Skin of body (tissue), 2 donors: ENCODE data around the gene GUCY1A2. TPM values are rescaled to one million over a fixed set of nuclear protein-coding genes. Genes with fewer than 3 reads are reported as not detected.

Experiments used
- DNase-seq: peaks from one replicate; lab custom pipeline; 2025; lab: John Stamatoyannopoulos, UW
- total RNA-seq: library from RNA; depleted of rRNA; stranded (reverse); fragments of >200 nt; gene quantifications from one replicate; pipeline ENCODE4 v1.2.3, GENCODE V29; 2014

GUCY1A2 gene
- total RNA-seq, 1 donor from 2014 or later: 10.6 TPM

DNA sequence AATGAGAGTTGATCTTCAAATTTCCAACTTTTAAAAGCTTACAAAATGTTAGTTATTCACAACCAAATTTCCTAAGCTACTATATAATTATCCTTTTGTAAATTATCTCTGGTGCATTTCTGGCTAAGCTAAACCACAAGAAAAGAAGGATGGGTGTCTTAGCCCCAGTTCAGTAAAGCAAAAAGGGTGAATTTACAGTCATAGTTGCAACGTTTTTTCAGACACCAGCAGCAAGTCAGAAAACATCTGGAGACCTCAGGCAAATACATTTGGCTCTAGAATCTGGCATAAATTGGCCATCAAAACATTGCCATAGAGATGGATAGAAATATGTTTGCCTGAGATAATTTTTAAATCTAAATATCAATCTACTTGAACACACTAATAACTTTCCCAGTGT lies 257.0 kb downstream of the GUCY1A2 start:
- DNase-seq: no peak

- no peak for DNase-seq
Observed at GRCh38 chr11:106748059-106748458, 270.2 kb downstream of the GUCY1A2 start.

DNA sequence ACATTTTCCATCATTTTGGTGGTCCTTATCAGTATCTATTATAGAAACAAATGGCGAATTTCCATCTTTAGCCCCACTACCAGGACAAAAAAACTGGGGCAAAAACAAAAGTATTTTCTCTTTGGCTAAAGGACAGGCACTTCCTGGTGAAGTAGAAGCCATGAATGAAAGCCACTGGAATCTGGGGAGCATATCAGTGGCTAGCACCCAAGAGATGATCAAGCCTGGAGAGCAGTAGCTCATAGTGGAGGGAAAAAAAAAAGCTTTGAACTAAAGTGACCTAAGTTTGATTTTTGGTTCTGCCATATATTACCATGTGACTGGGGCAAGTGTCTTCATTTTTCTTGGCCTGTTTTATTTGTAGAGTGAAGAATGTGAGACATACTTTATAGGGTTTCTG lies 272.3 kb downstream of the GUCY1A2 start:
- DNase-seq: no peak

DNA sequence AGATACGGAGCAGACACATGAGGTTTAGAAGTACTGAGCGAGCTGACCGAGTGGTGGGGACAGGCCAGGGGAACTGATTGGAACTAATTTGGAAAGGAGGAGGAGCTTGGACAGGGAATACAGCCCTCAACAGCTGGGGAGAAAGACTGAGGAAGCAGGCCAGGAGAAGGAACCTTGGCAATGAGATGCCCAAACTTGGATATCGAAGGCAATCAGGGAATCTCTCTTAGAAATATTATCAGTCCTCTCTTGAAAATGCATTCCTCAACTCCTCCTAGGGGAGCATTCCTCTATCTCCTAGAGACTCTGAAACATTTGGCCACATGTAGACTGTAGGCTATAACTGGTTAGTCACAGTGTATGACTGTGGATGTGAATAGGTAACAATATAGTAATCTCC lies 284.6 kb downstream of the GUCY1A2 start:
- no peak for DNase-seq

GRCh38 chr11:106728859-106729258 lies 289.4 kb downstream of the GUCY1A2 start:
- DNase-seq: no peak

- no peak for DNase-seq
Observed at GRCh38 chr11:106728379-106728778, 289.9 kb downstream of the GUCY1A2 start.

DNA sequence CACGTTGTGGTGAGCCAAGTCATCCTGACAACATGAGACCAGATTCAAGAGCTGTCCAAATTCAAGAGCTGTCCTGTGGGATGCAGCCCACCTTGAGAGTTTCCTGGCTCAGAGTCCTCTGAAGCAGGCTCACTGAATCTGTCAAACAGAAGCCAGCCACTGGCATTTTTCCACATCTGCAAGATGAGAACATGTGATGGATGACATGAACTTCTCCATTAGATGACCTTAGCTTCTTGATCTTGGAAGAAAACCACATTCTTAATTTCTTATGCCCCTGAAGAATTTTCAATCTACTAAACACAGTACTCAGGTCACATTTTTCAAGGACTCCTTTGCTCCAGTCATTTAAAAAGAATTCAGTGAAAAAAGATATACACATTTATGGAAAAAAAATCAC lies 291.0 kb downstream of the GUCY1A2 start:
- DNase-seq: no peak

DNA sequence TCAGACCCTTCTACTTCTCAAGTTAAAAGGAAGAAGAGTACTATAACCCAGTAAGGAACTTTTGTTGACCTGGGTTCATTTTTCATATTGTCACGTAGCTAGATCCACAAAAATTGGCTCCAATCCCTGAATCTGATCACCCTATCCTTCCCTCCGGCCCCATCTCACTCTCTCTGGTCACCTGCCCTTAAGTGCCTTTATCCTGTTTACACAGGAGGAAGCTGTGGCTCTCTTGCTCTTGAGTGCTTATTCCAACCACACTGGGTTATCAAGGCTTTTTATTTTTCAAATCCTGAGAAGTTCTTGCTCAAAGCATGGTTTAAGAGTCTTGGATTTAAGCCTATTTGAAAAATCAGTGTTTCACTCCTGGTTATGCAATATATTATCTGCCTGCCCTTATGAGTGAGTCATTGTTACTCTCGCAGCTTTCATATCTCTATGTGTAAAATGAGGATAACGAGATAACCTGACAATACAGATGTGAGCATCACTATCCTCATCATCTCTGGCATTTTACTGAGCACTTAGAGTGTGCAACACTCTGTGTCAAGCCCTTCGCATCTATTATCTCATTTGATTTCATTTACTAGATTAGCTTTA lies 293.9 kb downstream of the GUCY1A2 start:
- no peak for DNase-seq

DNA sequence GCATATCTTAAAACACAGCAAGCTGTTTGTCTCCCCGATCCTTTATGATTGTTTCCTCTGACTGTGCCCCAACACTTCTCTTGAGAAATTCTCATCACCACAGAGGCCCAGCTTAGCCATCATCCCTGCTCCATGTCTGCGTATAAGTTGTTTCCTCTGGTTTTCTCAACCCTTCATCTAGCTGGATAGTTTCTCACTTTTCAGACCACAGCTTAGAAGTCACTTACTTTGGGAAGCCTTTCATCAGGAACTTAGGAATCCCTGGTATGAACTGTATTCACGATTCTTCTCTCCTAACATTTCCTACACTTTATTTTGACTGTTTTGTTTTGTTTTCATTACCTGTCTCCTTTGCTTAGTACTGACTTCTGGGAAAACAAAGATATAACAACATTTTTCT lies 295.2 kb downstream of the GUCY1A2 start:
- no peak for DNase-seq

GRCh38 chr11:106717222-106717621 lies 301.1 kb downstream of the GUCY1A2 start:
- no peak for DNase-seq

DNA sequence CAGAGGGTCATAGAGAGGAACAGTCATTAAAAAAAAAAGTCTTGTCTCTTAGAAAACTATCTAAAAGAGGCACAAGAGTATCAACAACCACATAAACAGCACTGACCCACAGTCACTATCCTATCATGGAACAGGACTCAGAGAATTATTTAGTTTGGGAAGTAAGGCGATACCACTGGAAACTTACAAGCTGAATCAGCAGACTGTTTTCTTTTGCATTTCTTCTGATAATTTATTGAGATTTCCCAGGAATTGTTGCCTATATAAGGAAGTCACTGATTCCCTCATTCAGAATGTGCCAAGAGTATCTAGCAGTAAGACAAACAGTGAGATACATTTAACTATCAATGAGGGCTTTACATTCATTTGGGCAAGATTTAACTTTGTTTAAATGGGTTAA lies 304.1 kb downstream of the GUCY1A2 start:
- DNase-seq: no peak

DNA sequence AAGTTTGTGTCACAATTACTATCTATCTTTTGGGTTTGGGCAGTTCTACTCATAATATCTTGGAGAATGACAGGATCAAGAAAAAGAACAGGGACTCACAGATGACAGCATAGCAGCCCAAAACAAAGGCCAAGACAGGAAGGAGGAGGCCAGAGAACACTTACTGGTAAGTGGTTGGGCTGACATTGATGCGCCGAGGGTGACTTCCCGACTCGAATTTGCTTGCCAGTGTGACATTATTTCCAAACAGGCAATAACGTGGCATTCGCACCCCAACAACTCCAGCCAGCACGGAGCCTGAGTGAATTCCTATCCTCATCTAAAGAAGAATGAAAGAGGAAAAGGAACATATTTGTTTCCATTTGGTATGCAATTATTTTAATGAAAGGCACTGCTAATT lies 309.9 kb downstream of the GUCY1A2 start:
- DNase-seq: no peak

GRCh38 chr11:106706355-106706754 lies 311.9 kb downstream of the GUCY1A2 start:
- no peak for DNase-seq

DNA sequence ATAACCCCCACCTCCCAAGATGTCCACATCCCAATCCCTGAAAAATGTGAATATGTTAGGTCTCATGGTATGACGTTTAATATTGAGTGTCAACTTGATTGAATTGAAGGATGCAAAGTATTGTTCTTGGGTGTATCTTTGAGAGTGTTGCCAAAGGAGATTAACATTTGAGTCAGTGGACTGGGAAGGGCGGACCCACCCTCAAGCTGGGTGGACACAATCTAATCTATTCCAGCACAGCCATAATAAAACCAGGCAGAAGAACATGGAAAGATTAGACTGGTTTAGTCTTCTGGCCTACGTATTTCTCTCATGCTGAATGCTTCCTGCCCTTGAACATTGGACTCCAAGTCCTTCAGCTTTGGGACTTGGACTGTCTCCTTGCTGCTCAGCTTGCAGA lies 315.5 kb downstream of the GUCY1A2 start:
- no peak for DNase-seq

GRCh38 chr11:106697058-106697457 lies 321.2 kb downstream of the GUCY1A2 start:
- DNase-seq: no peak

GRCh38 chr11:106695506-106695905 lies 322.8 kb downstream of the GUCY1A2 start:
- DNase-seq: no peak

- no peak for DNase-seq
Observed at GRCh38 chr11:106694501-106694900, 323.8 kb downstream of the GUCY1A2 start.

GRCh38 chr11:106691807-106692365 lies 326.4 kb downstream of the GUCY1A2 start:
- DNase-seq: no peak

- no peak for DNase-seq
Observed at GRCh38 chr11:106690923-106691322, 327.4 kb downstream of the GUCY1A2 start.

DNA sequence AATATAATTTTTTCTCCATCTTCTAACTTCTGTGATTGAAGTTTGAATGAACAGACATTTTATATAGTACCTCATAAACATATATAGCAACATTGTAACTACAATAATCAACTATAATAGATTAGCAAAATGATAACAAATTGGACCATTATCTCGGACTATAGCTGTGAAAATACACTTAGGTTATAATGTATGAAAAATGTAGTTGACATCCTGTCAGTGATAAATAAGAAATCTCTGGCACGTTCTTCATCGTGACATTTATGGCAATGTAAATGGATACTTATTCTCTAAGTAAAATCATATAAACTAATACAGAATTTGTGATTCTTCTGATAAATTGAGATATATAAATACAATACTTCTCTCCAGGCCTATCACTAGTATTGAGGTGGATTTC lies 333.3 kb downstream of the GUCY1A2 start:
- DNase-seq: no peak

- no peak for DNase-seq
Observed at GRCh38 chr11:106683435-106683834, 334.8 kb downstream of the GUCY1A2 start.

- DNase-seq: no peak
Observed at GRCh38 chr11:106681435-106681834, 336.8 kb downstream of the GUCY1A2 start.

DNA sequence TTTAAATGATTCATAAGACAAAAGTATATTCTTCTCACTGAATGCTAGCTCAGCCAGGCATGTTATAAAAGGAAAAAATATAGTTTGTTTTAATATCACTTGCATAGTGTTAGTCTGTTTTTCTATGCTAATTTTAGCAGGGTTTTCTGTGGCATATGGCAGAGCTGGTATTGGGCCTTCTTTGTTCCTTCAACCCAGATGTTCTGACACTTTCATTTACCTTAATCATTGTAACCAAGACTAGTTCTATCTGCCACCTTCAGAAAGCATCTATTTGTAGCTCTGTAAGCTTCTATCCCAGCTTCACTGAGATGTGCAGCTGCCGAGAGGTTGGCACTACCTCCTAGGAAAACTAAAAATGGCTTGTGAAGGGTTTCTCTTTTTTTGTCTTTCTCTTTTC lies 338.7 kb downstream of the GUCY1A2 start:
- no peak for DNase-seq

DNA sequence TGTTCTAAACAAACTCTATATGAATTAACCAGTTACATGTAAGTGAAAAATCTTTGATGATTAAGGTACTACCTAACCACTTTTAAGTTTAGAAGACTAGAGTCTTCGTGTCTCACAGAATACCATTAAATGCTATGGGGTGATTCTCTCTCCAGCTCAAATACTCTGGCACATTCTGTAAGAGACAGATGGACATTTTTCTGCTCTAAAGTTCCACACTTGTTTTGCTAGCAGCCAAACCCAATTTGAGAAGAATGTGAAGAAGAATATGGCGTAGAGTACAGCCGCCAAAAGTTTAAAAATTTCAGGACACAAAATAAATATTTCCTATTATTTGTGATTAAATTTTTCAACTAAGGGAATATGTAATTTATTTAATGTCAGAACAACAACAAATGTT lies 339.1 kb downstream of the GUCY1A2 start:
- no peak for DNase-seq
